ENCODE data around the gene KCTD16. TPM values are rescaled to one million over a fixed set of nuclear protein-coding genes. Genes with fewer than 3 reads are reported as not detected.

The KCTD16 gene
- total RNA-seq, 6 donors from 2014 or later, result under 0.01 to 1.7 (median 0.27) TPM

DNA sequence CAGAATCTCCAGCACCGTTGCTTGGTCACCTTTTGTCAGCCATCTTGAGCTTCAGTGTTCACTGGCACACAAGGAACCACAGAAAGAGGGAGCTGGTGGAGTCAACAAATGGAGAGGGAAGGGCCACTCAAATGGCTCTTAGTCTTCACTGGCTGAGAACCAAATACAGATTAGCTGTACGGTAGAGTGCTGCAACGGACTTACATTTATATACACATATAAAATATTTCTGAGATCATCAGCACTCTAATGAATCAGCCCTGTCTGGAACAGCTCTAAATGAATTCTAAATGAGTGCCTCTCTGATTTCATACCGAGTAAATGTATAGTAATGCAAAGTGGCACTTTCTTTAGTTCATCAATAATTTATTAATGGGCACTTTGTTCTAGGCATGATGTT is 24.8 kb downstream of the KCTD16 start:
- DNase-seq (no peak), ATAC-seq (ENCODE audit: low FRiP score in 2 of 2) (no peak)
- no peaks in the 10 kb centered on the region for H3K9me3 ChIP-seq
- peaks cover 0 to 6% (median 3%) of the 10 kb centered on the region in 4 donors for H3K4me1 ChIP-seq
- H3K4me3 ChIP-seq, result no peak overlapping the region
- WGBS, 2 donors, result 55 to 58% methylated on average over 4 of the region's 4 CpGs
- TF ChIP-seq, protein P1, sequence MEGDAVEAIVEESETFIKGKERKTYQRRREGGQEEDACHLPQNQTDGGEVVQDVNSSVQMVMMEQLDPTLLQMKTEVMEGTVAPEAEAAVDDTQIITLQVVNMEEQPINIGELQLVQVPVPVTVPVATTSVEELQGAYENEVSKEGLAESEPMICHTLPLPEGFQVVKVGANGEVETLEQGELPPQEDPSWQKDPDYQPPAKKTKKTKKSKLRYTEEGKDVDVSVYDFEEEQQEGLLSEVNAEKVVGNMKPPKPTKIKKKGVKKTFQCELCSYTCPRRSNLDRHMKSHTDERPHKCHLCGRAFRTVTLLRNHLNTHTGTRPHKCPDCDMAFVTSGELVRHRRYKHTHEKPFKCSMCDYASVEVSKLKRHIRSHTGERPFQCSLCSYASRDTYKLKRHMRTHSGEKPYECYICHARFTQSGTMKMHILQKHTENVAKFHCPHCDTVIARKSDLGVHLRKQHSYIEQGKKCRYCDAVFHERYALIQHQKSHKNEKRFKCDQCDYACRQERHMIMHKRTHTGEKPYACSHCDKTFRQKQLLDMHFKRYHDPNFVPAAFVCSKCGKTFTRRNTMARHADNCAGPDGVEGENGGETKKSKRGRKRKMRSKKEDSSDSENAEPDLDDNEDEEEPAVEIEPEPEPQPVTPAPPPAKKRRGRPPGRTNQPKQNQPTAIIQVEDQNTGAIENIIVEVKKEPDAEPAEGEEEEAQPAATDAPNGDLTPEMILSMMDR (IDR thresholded peaks at IDR 0.05), result no peak
- TF ChIP-seq EP300 (IDR thresholded peaks at IDR 0.05) (no peak), POLR2A (IDR thresholded peaks at IDR 0.05) (no peak), POLR2AphosphoS5 (IDR thresholded peaks at IDR 0.05) (no peak)
- H3K27ac ChIP-seq, result no peak overlapping the region
- no peaks in the 10 kb centered on the region for H3K27me3 ChIP-seq
- H3K36me3 ChIP-seq, result no peaks in the 10 kb centered on the region

DNA sequence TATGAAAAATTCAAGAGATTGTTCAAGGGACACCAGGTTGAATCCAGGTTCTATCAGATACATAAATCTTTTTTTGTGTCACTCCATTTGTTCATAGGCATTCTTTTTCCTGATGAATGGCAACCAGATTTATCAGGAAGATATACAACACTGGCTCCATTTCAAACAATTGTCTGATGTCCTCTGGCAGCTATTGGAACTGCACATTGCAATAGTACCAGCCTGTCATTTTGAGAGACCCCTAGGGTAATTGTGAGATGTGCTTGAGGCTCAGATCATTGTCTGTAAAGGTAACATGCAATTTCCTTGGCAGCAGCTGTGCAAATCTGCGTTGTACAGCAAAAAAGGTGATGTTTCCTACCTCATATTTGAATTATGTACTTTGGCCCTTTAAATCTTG is 25.9 kb downstream of the KCTD16 start:
- H3K27me3 ChIP-seq, result no peaks in the 10 kb centered on the region
- no peak for ATAC-seq (ENCODE audit: low FRiP score in 2 of 2)
- H3K4me1 ChIP-seq, result peaks cover 0 to 4% (median 1%) of the 10 kb centered on the region in 4 donors
- no peak for DNase-seq
- H3K4me3 ChIP-seq, result no peak overlapping the region
- 85 to 89% methylated on average over 1 of the region's 1 CpG for WGBS, 2 donors
- no peak for TF ChIP-seq POLR2AphosphoS5 (IDR thresholded peaks at IDR 0.05)
- H3K36me3 ChIP-seq, result no peaks in the 10 kb centered on the region
- no peak overlapping the region for H3K27ac ChIP-seq
- H3K9me3 ChIP-seq, result no peaks in the 10 kb centered on the region

DNA sequence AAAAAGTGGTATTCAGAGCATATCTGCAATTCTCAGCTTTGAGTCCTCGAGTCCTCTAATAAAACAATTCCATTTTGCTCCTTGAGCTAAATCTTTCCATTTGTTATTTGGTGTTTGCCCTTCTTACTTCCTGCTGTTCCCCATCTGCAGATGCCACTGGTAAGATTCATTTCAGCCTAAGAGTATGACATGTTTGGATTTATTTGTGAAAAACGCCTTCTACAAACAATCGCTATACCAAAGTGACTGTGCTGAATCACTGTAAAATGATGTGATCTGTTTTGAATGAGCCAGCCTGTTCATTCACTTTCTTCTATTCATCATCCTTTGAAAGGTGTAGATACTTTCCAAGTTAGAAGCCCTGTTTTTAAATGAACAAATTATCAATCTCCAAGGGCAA is 27.7 kb downstream of the KCTD16 start:
- no peak for TF ChIP-seq POLR2A (IDR thresholded peaks at IDR 0.05)
- Histone ChIP-seq H3K4me3 (no peak overlapping the region), H3K36me3 (no peaks in the 10 kb centered on the region), H3K4me1 (peaks cover 0 to 3% (median 0%) of the 10 kb centered on the region in 4 donors), H3K27ac (no peak overlapping the region), H3K27me3 (no peaks in the 10 kb centered on the region), H3K9me3 (no peaks in the 10 kb centered on the region)
- 45 to 54% methylated on average over 3 of the region's 3 CpGs for WGBS, 2 donors
- ATAC-seq (ENCODE audit: low FRiP score in 2 of 2) (no peak), DNase-seq (no peak)

- Histone ChIP-seq H3K4me3 (no peak overlapping the region), H3K27ac (no peak overlapping the region), H3K9me3 (no peaks in the 10 kb centered on the region), H3K4me1 (peaks cover 0 to 9% (median 6%) of the 10 kb centered on the region in 4 donors), H3K36me3 (no peaks in the 10 kb centered on the region), H3K27me3 (peaks cover 0 to 8% (median 4%) of the 10 kb centered on the region in 4 donors)
- 60 to 61% methylated on average over 5 of the region's 5 CpGs for WGBS, 2 donors
- ATAC-seq (ENCODE audit: low FRiP score in 2 of 2), result no peak
- DNase-seq, result no peak
- TF ChIP-seq POLR2A (IDR thresholded peaks at IDR 0.05) (no peak), POLR2AphosphoS5 (IDR thresholded peaks at IDR 0.05) (no peak), EP300 (IDR thresholded peaks at IDR 0.05) (no peak)
- TF ChIP-seq, protein P1 (IDR thresholded peaks at IDR 0.05), result no peak
Measured at GRCh38 chr5:144201588-144201987, 30.9 kb downstream of the KCTD16 start.

- Histone ChIP-seq H3K4me3 (no peak overlapping the region), H3K27me3 (peaks cover 0 to 8% (median 4%) of the 10 kb centered on the region in 4 donors), H3K27ac (no peak overlapping the region), H3K36me3 (no peaks in the 10 kb centered on the region), H3K4me1 (peaks cover 0 to 9% (median 6%) of the 10 kb centered on the region in 4 donors), H3K9me3 (no peaks in the 10 kb centered on the region)
- DNase-seq (no peak), ATAC-seq (ENCODE audit: low FRiP score in 2 of 2) (no peak)
- TF ChIP-seq, protein P1 (IDR thresholded peaks at IDR 0.05), result no peak
- TF ChIP-seq POLR2A (IDR thresholded peaks at IDR 0.05), result no peak
- TF ChIP-seq POLR2AphosphoS5 (IDR thresholded peaks at IDR 0.05), result no peak
- TF ChIP-seq EP300 (IDR thresholded peaks at IDR 0.05), result no peak
- 37 to 40% methylated on average over 10 of the region's 10 CpGs for WGBS, 2 donors
Measured at GRCh38 chr5:144202072-144202471, 31.4 kb downstream of the KCTD16 start.

DNA sequence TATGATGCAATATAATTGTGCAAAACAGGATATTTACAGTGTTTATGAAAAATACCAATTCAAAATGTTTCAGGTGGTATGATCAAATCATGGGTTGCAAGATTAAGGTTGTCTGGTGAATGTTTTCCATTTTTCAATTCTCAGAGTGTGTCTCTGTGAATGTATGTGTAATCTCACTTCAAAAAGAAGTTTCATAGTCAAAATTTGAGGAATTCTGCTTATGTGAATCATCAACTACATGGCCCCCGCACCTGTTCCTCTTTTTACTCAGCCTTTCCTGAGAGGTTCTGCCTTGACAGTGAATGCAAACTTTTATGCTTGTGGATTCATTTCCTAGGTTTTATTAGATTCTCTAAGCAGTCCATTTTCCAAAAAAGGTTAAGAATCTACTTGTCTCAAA is 32.1 kb downstream of the KCTD16 start:
- Histone ChIP-seq H3K27ac (no peak overlapping the region), H3K9me3 (no peaks in the 10 kb centered on the region), H3K27me3 (peaks cover 0 to 8% (median 4%) of the 10 kb centered on the region in 4 donors), H3K4me3 (no peak overlapping the region), H3K36me3 (no peaks in the 10 kb centered on the region), H3K4me1 (peaks cover 0 to 9% (median 6%) of the 10 kb centered on the region in 4 donors)
- whole genome bisulfite sequencing, 2 donors, result 59 to 83% methylated on average over 1 of the region's 1 CpG
- DNase-seq, result no peak
- TF ChIP-seq POLR2AphosphoS5 (IDR thresholded peaks at IDR 0.05), result no peak
- TF ChIP-seq, protein P1 (IDR thresholded peaks at IDR 0.05), result no peak
- TF ChIP-seq POLR2A (IDR thresholded peaks at IDR 0.05), result no peak
- TF ChIP-seq EP300 (IDR thresholded peaks at IDR 0.05), result no peak
- ATAC-seq (ENCODE audit: low FRiP score in 2 of 2), result no peak

Data from upper lobe of left lung (tissue), 6 donors.